Loucy (cell line): ENCODE results near the gene ARMC8.

ENCODE experiments used
- CTCF ChIP-seq: fragments of 200-600 bp; sonication (generic); conservative IDR thresholded peaks from 2 replicates; pipeline ENCODE4 v1.5.1; 2014; ENCODE audit warnings: mild to moderate bottlenecking, antibody characterized with exemption, low read length
- EZH2phosphoT487 ChIP-seq: fragments of 200-600 bp; IDR thresholded peaks from 2 replicates; pipeline ENCODE4 v1.6.1; 2018; ENCODE audit warnings: antibody characterized with exemption, mild to moderate bottlenecking, moderate library complexity, borderline replicate concordance

DNA sequence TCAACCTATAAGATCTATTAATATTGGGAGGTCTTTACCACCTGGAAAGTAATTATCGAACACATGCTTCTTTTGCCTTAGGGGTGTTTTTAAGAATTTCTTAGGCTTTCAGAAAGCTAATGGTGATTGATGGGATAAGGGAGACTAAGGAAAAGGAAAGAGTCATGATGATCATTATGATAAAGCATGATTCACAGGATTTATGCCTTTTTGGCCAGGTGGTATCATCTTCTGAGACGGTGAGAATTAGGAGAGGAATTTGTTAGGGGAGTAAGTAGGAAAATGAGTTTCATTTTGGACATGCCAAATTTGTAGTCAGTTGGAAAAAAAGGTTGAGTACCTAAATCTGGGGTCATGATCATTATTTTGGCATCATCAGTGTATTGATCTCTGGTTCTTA lies 8.9 kb downstream of the ARMC8 start:
- TF ChIP-seq CTCF (no peak), EZH2phosphoT487 (no peak)
